VCaP (cell line): ENCODE results near the gene RBM28.

Source experiments
- H3K27ac ChIP-seq: fragments of 450-650 bp; 2 replicates; pipeline ENCODE4 v1.5.1; 2017
- TF ChIP-seq, protein P1 (sequence below): fragments of 450-650 bp; conservative IDR thresholded peaks from 2 replicates; pipeline ENCODE4 v1.5.1; 2017; ENCODE audit warnings: mild to moderate bottlenecking, moderate library complexity

Gene RBM28

DNA sequence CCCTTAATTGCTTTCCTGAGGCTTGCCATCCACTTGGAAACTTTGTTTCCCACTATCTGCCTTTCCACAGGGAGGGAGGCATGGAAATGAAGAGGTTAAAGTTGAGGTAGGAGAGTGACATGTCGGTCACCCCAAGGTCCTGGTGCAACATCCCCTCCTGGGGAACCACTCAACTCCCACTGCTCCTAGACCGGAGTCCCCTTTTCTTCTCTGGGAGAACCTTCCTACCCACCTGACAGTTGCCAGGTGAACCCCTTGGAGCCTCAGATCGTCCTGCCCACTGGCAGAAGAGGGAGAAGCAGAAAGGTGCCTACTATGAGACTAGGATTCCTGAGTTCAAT is 44.4 kb upstream of the RBM28 start:
- no peak overlapping the region for H3K27ac ChIP-seq
- TF ChIP-seq, protein P1, sequence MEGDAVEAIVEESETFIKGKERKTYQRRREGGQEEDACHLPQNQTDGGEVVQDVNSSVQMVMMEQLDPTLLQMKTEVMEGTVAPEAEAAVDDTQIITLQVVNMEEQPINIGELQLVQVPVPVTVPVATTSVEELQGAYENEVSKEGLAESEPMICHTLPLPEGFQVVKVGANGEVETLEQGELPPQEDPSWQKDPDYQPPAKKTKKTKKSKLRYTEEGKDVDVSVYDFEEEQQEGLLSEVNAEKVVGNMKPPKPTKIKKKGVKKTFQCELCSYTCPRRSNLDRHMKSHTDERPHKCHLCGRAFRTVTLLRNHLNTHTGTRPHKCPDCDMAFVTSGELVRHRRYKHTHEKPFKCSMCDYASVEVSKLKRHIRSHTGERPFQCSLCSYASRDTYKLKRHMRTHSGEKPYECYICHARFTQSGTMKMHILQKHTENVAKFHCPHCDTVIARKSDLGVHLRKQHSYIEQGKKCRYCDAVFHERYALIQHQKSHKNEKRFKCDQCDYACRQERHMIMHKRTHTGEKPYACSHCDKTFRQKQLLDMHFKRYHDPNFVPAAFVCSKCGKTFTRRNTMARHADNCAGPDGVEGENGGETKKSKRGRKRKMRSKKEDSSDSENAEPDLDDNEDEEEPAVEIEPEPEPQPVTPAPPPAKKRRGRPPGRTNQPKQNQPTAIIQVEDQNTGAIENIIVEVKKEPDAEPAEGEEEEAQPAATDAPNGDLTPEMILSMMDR, result no peak

DNA sequence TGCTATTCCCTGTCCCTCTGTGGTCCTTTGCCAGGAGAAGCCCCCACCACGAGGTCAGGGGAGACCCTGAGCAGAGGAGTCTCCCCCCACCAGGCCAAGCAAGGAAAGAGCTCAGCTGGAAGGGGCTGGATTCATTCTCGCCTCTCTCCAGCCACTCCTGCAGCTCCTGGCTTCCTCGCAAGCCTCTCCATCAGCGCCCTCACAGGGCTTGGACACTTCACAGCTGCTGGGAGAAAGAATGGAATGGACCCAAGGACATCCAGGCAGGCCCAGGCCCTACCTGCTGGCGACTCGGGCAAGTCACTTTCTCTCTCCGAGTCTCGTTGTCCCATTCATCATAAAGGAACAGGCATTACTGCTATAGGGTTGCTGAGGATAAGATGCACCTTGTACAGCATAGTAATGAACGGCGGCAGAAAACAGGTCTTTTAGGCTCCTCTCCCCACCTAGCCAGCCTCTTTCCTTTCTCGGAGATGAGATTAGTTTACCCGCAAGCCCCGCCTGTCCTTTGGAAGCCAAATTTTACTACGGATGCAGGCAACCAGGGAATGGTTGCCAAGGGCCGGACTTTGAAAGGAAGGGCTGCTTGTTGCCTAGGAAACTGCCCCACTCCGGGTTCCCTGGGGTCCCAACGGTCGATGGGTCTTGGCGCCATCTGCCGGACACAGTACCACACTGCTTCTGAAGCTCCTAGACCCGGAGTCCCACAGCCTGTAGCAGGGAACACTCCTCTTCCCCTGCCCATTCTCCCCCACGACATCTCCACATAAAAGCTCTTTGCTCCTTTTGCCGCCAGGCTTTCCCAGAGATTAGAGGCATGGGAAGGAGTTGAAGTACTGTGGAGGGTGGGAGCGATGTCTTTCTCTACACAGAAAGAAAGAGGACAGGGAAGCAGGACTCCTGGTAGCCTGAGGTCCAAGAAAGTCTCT is 43.8 kb upstream of the RBM28 start:
- TF ChIP-seq, protein P1, result peak; percentile 95
- no peak overlapping the region for H3K27ac ChIP-seq

DNA sequence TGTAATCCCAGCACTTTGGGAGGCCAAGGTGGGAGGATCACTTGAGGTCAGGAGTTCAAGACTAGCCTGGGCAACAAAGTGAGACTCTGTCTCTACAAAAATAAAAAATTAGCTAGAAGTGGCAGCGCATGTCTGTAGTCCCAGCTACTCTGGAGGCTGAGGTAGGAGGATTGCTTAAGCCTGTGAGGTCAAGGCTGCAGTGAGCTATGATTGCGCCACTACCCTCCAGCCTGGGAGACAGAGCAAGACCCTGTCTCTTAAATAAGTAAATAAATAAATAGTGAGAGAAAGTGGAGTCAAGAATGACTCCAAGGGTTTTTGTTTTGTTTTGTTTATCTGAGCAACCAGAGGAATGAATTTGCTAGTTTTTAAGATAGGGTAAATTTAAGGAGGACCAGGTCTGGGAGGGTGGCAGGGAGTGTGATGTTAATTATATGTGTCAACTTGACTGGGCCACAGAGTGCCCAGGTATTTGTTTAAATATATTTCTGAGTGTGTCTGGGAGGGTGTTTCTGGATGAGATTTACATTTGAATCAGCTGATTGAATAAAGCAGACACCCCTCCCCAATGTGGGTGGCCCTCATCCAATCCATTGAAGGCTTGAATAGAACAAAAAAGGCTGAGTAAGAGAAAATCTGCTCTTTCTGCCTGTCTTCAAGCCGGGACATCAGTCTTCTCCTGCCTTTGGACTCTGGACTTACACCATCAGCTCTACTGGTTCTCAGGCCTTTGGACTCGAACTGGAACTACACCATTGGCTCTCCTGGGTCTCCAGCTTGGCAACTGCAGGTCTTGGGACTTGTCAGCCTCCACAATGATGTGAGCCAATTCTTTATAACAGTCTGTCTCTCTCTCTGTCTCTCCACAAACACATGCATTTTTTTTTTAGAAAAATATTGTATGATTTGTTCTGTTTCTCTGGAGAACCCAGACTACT is 42.5 kb upstream of the RBM28 start:
- H3K27ac ChIP-seq, result no peak overlapping the region
- TF ChIP-seq, protein P1, result no peak

DNA sequence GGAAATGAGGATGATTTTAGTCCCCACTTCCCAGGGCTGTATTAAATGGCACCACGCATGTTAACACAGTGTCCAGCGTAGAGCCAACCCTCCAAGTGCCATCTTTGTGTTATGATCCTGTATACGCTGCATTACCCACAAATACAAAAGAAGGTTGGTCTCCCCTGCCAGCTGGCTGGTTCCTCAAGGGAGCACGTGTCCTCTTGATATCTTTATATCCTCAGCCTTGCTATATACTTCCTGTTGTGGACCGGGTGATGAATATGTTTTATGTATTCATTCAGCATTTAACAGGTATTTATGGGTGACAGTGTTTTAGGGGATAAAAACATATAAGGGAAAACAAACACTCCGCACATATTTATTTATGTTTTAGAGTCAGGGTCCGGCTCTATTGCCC is 41.0 kb upstream of the RBM28 start:
- H3K27ac ChIP-seq, result no peak overlapping the region
- TF ChIP-seq, protein P1, result no peak

DNA sequence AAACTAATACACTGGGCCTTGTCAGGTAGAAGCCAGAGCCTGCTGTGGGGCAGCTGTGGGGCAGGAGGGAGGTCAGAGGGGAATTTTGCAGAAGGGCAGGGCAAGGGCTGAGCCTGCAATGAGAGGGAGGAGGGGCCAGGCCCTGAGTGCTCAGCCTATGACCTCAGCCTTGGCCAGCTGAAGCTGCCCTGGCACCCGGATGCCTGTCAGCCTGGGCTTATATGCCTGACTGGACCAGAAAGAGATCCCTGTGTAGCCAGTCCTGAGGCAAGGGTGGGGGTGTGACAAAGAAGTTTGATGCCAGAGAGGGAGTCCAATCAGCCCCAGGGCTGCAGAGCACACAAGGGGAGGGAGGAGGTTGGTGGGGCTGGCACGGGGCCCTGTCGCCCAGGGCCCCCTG is 40.1 kb upstream of the RBM28 start:
- TF ChIP-seq, protein P1, result no peak
- no peak overlapping the region for H3K27ac ChIP-seq

DNA sequence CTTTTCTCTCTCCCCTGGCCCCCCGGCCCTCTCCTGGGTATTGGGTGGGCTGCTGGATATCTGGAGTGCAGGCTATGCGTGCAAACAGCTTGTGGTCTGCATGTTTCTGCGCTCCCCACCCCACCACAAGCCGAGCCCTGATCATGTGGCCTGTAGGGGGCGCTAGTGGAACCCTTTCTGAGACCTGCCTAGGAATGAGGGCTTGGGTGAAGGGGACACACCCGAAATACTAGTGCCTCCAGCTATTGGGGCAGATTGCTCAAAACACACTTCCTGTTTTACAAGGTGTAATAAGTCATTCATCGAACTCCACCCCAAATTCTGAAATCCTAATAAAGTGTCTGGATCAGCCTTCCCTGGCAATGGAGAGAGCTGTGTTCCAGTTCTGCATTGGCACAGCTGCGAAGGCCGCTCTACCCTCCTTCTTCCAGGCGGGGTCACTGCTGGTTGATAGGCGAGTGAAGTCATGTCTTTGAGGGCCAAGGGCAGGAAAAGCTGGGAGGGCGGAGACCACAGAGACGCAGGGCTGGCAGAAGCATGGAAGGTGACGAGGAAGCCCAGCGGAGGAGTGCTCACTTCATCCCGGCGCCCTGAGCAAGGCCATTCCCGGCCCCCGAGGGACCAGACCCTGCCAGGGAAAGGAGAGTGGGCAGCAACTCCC is 37.6 kb upstream of the RBM28 start:
- no peak overlapping the region for H3K27ac ChIP-seq
- TF ChIP-seq, protein P1, result peak; percentile 51
